ENCODE measurements around the gene ZBTB46. TPM values are rescaled to one million over a fixed set of nuclear protein-coding genes. Genes with fewer than 3 reads are reported as not detected.

The ZBTB46 gene
- total RNA-seq, 4 donors from 2014 or later, result 15.9 to 39.9 (median 27.7) TPM

GRCh38 chr20:63773571-63774241, 57.4 kb downstream of the ZBTB46 start:
- 90 to 94% methylated on average over 30 to 32 of the region's 33 CpGs for WGBS, 2 donors
- intact Hi-C loops (cut with DNase I), result no loop called here

GRCh38 chr20:63772781-63773518, 58.1 kb downstream of the ZBTB46 start:
- Histone ChIP-seq H3K36me3 (peaks cover 14 to 16% of the 10 kb centered on the region in 2 donors), H3K27me3 (no peaks in the 10 kb centered on the region), H3K9me3 (no peaks in the 10 kb centered on the region), H3K4me1 (peaks cover 0 to 4% of the 10 kb centered on the region in 2 donors), H3K27ac (no peak overlapping the region), H3K4me3 (replicated peaks in 1 of 3) (no peak overlapping the region)
- WGBS, 2 donors, result 83 to 84% methylated on average over 13 to 15 of the region's 20 CpGs
- DNase-seq, result peak; percentile 24 to 38
- intact Hi-C loops (cut with DNase I), result no loop called here
- TF ChIP-seq CTCF (IDR thresholded peaks at IDR 0.05) (no peak), POLR2A (IDR thresholded peaks at IDR 0.05) (no peak)

More at GRCh38 chr20:63773571-63774241, 57.4 kb downstream of the ZBTB46 start:
- Histone ChIP-seq H3K4me1 (peaks cover 0 to 4% of the 10 kb centered on the region in 2 donors), H3K9me3 (no peaks in the 10 kb centered on the region), H3K27ac (no peak overlapping the region), H3K27me3 (no peaks in the 10 kb centered on the region), H3K4me3 (replicated peaks in 1 of 3) (no peak overlapping the region), H3K36me3 (peaks cover 12 to 14% of the 10 kb centered on the region in 2 donors)
- DNase-seq, result no peak
- no peak for TF ChIP-seq POLR2A (IDR thresholded peaks at IDR 0.05)
- TF ChIP-seq CTCF (IDR thresholded peaks at IDR 0.05), result no peak

- Histone ChIP-seq H3K4me1 (peaks cover 0 to 4% of the 10 kb centered on the region in 2 donors), H3K27me3 (no peaks in the 10 kb centered on the region), H3K27ac (no peak overlapping the region), H3K9me3 (no peaks in the 10 kb centered on the region), H3K4me3 (replicated peaks in 1 of 3) (no peak overlapping the region), H3K36me3 (peaks cover 24 to 25% of the 10 kb centered on the region in 2 donors)
- 94% methylated on average over 35 to 47 of the region's 52 CpGs for WGBS, 2 donors
- intact Hi-C loops (cut with DNase I), result no loop called here
- TF ChIP-seq CTCF (IDR thresholded peaks at IDR 0.05) (no peak), POLR2A (IDR thresholded peaks at IDR 0.05) (no peak)
- DNase-seq, result no peak
Observed at GRCh38 chr20:63771046-63771707, 59.9 kb downstream of the ZBTB46 start.

- TF ChIP-seq CTCF (IDR thresholded peaks at IDR 0.05), result no peak
- no peak for TF ChIP-seq POLR2A (IDR thresholded peaks at IDR 0.05)
Observed at GRCh38 chr20:63769891-63770474, 61.1 kb downstream of the ZBTB46 start.

More at GRCh38 chr20:63769891-63770474, 61.1 kb downstream of the ZBTB46 start:
- Histone ChIP-seq H3K9me3 (no peaks in the 10 kb centered on the region), H3K4me1 (peaks cover 0 to 4% of the 10 kb centered on the region in 2 donors), H3K27me3 (no peaks in the 10 kb centered on the region), H3K36me3 (peaks cover 24 to 25% of the 10 kb centered on the region in 2 donors), H3K27ac (no peak overlapping the region), H3K4me3 (replicated peaks in 1 of 3) (no peak overlapping the region)
- WGBS, 2 donors, result 93% methylated on average over 22 to 25 of the region's 31 CpGs
- intact Hi-C loops (cut with DNase I), result no loop called here
- DNase-seq, result no peak

Data from thyroid gland (tissue), 4 donors.